SK-N-SH (cell line): ENCODE measurements around the gene ERICH6. TPM values are rescaled to one million over a fixed set of nuclear protein-coding genes. Genes with fewer than 3 reads are reported as not detected.

Experiments
- CTCF ChIA-PET: fragments of 300-600, 350-600 bp; formaldehyde crosslinking; extraction: SDS; loops from one replicate; lab custom pipeline; 2021; lab: Yijun Ruan, JAX
- POLR2A ChIA-PET: fragments of 350-600 bp; sonication (Branson Sonifier 250); formaldehyde crosslinking; extraction: SDS; loops from one replicate; lab custom pipeline; 2020; ENCODE audit warnings: antibody characterized with exemption, inconsistent platforms; lab: Yijun Ruan, JAX
- DNase-seq: peaks from one replicate; pipeline ENCODE4 v3.0.0; 2012
- H2AFZ ChIP-seq: fragments of 200-600 bp; sonication (generic); 2 replicates; pipeline ENCODE4 v1.8.1; 2016; ENCODE audit warnings: antibody characterized with exemption, mild to moderate bottlenecking, low read depth
- H3F3A ChIP-seq: fragments of 200-600 bp; sonication (generic); replicated peaks from 2 replicates; pipeline ENCODE3; 2016; ENCODE audit warnings: antibody characterized with exemption, mild to moderate bottlenecking; ENCODE audit not compliant: insufficient read depth
- H3K27ac ChIP-seq, 2 experiments: fragments of 200-500 bp in 1 of 2; fragments of 200-600 bp in 1 of 2; sonication (Bioruptor generic) in 1 of 2; sonication (generic), shearing (Covaris generic) in 1 of 2; 2 replicates each; pipeline versions ENCODE4 v1.5.1 to v1.6.1; 2014 to 2016; ENCODE audit warnings: low read depth in 2 of 2, inconsistent platforms in 1 of 2, low read length in 1 of 2, mild to moderate bottlenecking in 1 of 2, mixed read lengths in 1 of 2
- H3K27me3 ChIP-seq: fragments of 200-600 bp; sonication (generic), shearing (Covaris generic); 2 replicates; pipeline ENCODE4 v1.6.1; 2016; ENCODE audit warnings: mixed run types; ENCODE audit not compliant: insufficient read depth
- H3K36me3 ChIP-seq, 2 experiments: fragments of 200-500 bp in 1 of 2; fragments of 200-600 bp in 1 of 2; sonication (Bioruptor generic) in 1 of 2; sonication (generic) in 1 of 2; replicated peaks in 1 of 2; 2 replicates each; pipeline versions ENCODE3 to v1.5.1; 2014 to 2016; ENCODE audit warnings: low read length in 1 of 2, mild to moderate bottlenecking in 1 of 2; ENCODE audit not compliant: insufficient read depth in 2 of 2, control insufficient read depth in 1 of 2
- H3K4me1 ChIP-seq, 2 experiments: fragments of 200-500 bp in 1 of 2; fragments of 200-600 bp in 1 of 2; sonication (Bioruptor generic) in 1 of 2; sonication (generic), shearing (Covaris generic) in 1 of 2; 2 replicates each; pipeline versions ENCODE4 v1.5.1 to v1.6.1; 2014 to 2016; ENCODE audit warnings: low read depth in 1 of 2, low read length in 1 of 2, mixed run types in 1 of 2; ENCODE audit not compliant: insufficient read depth in 2 of 2, control insufficient read depth in 1 of 2
- H3K4me2 ChIP-seq: fragments of 200-600 bp; sonication (generic), shearing (Covaris generic); 2 replicates; pipeline ENCODE4 v1.6.1; 2017; ENCODE audit warnings: mixed run types
- H3K4me3 ChIP-seq, 2 experiments: fragments of 200-500 bp in 1 of 2; fragments of 200-600 bp in 1 of 2; sonication (Bioruptor generic) in 1 of 2; sonication (generic), shearing (Covaris generic) in 1 of 2; 2 replicates each; pipeline versions ENCODE4 v1.5.1 to v1.8.1; 2014 to 2016; ENCODE audit warnings: low read depth in 2 of 2, inconsistent platforms in 1 of 2, low read length in 1 of 2, mild to moderate bottlenecking in 1 of 2, mixed read lengths in 1 of 2, moderate library complexity in 1 of 2
- H3K79me2 ChIP-seq: fragments of 200-600 bp; sonication (generic); 2 replicates; pipeline ENCODE4 v1.8.1; 2017; ENCODE audit warnings: mild to moderate bottlenecking; ENCODE audit not compliant: insufficient read depth
- H3K9ac ChIP-seq: fragments of 200-600 bp; sonication (generic); 2 replicates; pipeline ENCODE4 v1.6.1; 2017; ENCODE audit warnings: mixed run types
- H3K9me2 ChIP-seq: fragments of 200-600 bp; sonication (generic); 2 replicates; pipeline ENCODE4 v1.6.1; 2017; ENCODE audit warnings: mixed run types
- H3K9me3 ChIP-seq: fragments of 200-600 bp; sonication (generic); 2 replicates; pipeline ENCODE4 v1.6.1; 2017; ENCODE audit warnings: mixed run types, mild to moderate bottlenecking, moderate library complexity
- H4K20me1 ChIP-seq: fragments of 200-600 bp; sonication (generic); 2 replicates; pipeline ENCODE4 v1.6.1; 2017; ENCODE audit warnings: mild to moderate bottlenecking, mixed run types; ENCODE audit not compliant: insufficient read depth
- ELF1 ChIP-seq: IDR thresholded peaks from 2 replicates; pipeline ENCODE4 v1.4.0; 2012
- EZH2phosphoT487 ChIP-seq: fragments of 200-600 bp; sonication (generic); IDR thresholded peaks from 2 replicates; pipeline ENCODE4 v1.6.1; 2017; ENCODE audit warnings: low read depth, mixed run types, mild to moderate bottlenecking, antibody characterized with exemption, moderate library complexity, borderline replicate concordance
- FOSL2 ChIP-seq: IDR thresholded peaks from 2 replicates; pipeline ENCODE4 v1.4.0; 2012; ENCODE audit warnings: low read depth, mild to moderate bottlenecking, moderate library complexity, borderline replicate concordance
- FOXJ3 ChIP-seq: sonication (generic); formaldehyde crosslinking; IDR thresholded peaks from 2 replicates; pipeline ENCODE4 v1.5.1; 2020; ENCODE audit warnings: mild to moderate bottlenecking, missing genetic modification reagents
- FOXM1 ChIP-seq: IDR thresholded peaks from 2 replicates; pipeline ENCODE4 v1.4.0; 2012; ENCODE audit warnings: low read depth, mild to moderate bottlenecking
- GABPA ChIP-seq: IDR thresholded peaks from 2 replicates; pipeline ENCODE4 v1.4.0; 2012; ENCODE audit warnings: low read depth, mild to moderate bottlenecking
- JUND ChIP-seq: IDR thresholded peaks from 2 replicates; pipeline ENCODE4 v1.4.0; 2012
- MXI1 ChIP-seq: IDR thresholded peaks from 2 replicates; pipeline ENCODE4 v1.6.1; 2012; ENCODE audit warnings: mild to moderate bottlenecking, low read depth, low read length, improper control_type of control experiment
- NFIC ChIP-seq: IDR thresholded peaks from 2 replicates; pipeline ENCODE4 v1.4.0; 2012; ENCODE audit warnings: borderline replicate concordance
- NRF1 ChIP-seq: IDR thresholded peaks from 2 replicates; pipeline ENCODE4 v1.6.1; 2012; ENCODE audit warnings: low read depth, mild to moderate bottlenecking, low read length
- PBX3 ChIP-seq: IDR thresholded peaks from 2 replicates; pipeline ENCODE4; 2012
- RCOR1 ChIP-seq: fragments of 150-350 bp; IDR thresholded peaks from 2 replicates; pipeline ENCODE4 v1.6.1; 2017; ENCODE audit warnings: antibody characterized with exemption, low read length
- RFX5 ChIP-seq: IDR thresholded peaks from 2 replicates; pipeline ENCODE4 v1.6.1; 2012; ENCODE audit warnings: mild to moderate bottlenecking, improper control_type of control experiment, low read length
- RXRA ChIP-seq: IDR thresholded peaks from 2 replicates; pipeline ENCODE4 v1.4.0; 2012; ENCODE audit warnings: low read depth, mild to moderate bottlenecking, borderline replicate concordance
- SIN3A ChIP-seq: IDR thresholded peaks from 2 replicates; pipeline ENCODE4 v1.6.1; 2012; ENCODE audit warnings: low read depth, mild to moderate bottlenecking, low read length, moderate library complexity, borderline replicate concordance
- TAF1 ChIP-seq: IDR thresholded peaks from 2 replicates; pipeline ENCODE4 v1.6.1; 2012; ENCODE audit warnings: low read depth, mild to moderate bottlenecking, low read length, moderate library complexity, borderline replicate concordance
- USF2 ChIP-seq: fragments of 150-350 bp; IDR thresholded peaks from 2 replicates; pipeline ENCODE4 v1.6.1; 2017; ENCODE audit warnings: antibody characterized with exemption, low read length, low read depth, borderline replicate concordance
- YY1 ChIP-seq: IDR thresholded peaks from 2 replicates; pipeline ENCODE4 v1.4.0; 2012; ENCODE audit warnings: low read depth, mild to moderate bottlenecking
- WGBS: methylation state at CpG from one replicate; pipeline ENCODE4 v1.1.6; 2017; ENCODE audit warnings: low lambda C conversion rate; 5-methylcytosine and 5-hydroxymethylcytosine counted together
- polyA plus RNA-seq, 3 experiments: library from polyadenylated mRNA; depleted of rRNA; stranded (reverse); fragments of >200 nt; gene quantifications; 2 replicates each; pipeline ENCODE4 v1.2.3, GENCODE V29; 2012
- TF ChIP-seq, protein P1 (sequence below): fragments of 150-350 bp; IDR thresholded peaks from 2 replicates; pipeline ENCODE4 v1.6.1; 2016; ENCODE audit warnings: mild to moderate bottlenecking, low read depth, low read length
- TF ChIP-seq, protein P2 (sequence below): IDR thresholded peaks from 2 replicates; pipeline ENCODE4 v1.4.0; 2012; ENCODE audit warnings: low read depth, borderline replicate concordance

Gene ERICH6
- polyA plus RNA-seq, 1 of the 3 experiments (the other 2 are of a cell fraction): 0.08 TPM

DNA sequence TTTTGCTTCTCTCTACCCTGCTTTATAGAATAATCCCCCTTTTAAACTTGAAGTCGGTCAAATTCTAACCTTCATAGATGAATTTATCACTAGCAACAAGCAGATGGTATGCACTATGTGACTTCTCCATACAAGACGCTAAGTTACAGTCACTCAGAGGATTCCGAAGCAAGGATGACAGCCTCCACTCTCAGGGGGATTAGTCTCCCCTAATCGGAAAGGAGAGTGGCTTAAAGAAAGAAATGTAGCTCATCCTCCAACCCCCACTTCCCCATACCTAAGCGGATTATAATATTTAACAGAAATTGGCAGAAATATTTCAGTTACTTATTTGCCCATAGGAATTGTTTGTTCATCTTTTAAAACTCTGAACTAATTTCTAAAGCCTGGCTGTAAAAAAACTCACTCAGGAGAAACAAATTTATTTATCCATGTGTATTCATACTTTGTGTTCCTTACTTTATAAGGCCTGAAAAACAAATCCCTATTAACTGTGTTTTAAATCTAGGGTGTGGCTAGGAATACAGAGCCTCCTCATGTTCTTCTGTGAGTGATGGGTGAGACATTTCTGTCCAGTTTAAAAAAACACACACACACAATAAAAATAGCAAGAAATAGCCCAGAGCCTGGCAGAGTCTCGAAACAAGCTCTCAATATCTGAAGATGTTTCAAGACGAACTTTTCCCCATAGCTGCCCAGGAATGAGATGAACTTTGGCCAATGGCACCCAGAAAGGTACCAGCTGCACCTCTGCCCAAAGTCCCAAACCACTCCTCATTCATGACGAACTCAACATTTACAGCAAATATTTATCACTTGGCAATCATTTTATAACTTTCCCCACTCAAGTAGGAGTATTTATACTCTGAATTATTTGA lies 40.6 kb upstream of the ERICH6 start:
- ChIA-PET CTCF (interaction anchor here (1.1 to 2.0 kb wide), 2 partner anchors 14 to 22 kb away, joined by 3 to 10 read pairs; no protein-coding TSS in a partner anchor), POLR2A (no interaction called here)
- Histone ChIP-seq H3K9ac (no peak overlapping the region), H3K36me3 (peaks cover 9 to 17% of the 10 kb centered on the region in 2 experiments), H3K9me2 (no peaks in the 10 kb centered on the region)
- DNase-seq: no peak
- WGBS: 85% methylated on average over 8 of the region's 8 CpGs
- TF ChIP-seq TAF1: no peak
- TF ChIP-seq, protein P1, sequence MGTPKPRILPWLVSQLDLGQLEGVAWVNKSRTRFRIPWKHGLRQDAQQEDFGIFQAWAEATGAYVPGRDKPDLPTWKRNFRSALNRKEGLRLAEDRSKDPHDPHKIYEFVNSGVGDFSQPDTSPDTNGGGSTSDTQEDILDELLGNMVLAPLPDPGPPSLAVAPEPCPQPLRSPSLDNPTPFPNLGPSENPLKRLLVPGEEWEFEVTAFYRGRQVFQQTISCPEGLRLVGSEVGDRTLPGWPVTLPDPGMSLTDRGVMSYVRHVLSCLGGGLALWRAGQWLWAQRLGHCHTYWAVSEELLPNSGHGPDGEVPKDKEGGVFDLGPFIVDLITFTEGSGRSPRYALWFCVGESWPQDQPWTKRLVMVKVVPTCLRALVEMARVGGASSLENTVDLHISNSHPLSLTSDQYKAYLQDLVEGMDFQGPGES: no peak
- no peak for TF ChIP-seq NFIC
- no peak for TF ChIP-seq ELF1
- no peak for TF ChIP-seq JUND
- TF ChIP-seq RFX5: no peak
- TF ChIP-seq GABPA: no peak
- no peak for TF ChIP-seq EZH2phosphoT487
- no peak for TF ChIP-seq RCOR1
- TF ChIP-seq, protein P2, sequence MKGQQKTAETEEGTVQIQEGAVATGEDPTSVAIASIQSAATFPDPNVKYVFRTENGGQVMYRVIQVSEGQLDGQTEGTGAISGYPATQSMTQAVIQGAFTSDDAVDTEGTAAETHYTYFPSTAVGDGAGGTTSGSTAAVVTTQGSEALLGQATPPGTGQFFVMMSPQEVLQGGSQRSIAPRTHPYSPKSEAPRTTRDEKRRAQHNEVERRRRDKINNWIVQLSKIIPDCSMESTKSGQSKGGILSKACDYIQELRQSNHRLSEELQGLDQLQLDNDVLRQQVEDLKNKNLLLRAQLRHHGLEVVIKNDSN: no peak
- no peak for TF ChIP-seq RXRA
- no peak for TF ChIP-seq YY1
- TF ChIP-seq PBX3: no peak
- TF ChIP-seq FOXM1: no peak
- TF ChIP-seq MXI1: no peak
- TF ChIP-seq FOXJ3 (CRISPR knock-in tag): no peak
- no peak for TF ChIP-seq USF2
- no peak for TF ChIP-seq FOSL2
- TF ChIP-seq SIN3A: no peak
- no peak for TF ChIP-seq NRF1
- TF ChIP-seq, all 33 proteins: peak for 0
- H3K9me3 ChIP-seq: no peaks in the 10 kb centered on the region
- no peak overlapping the region for H3K27ac ChIP-seq
- H2AFZ ChIP-seq: no peak overlapping the region
- no peaks in the 10 kb centered on the region for H3K27me3 ChIP-seq
- H4K20me1 ChIP-seq: peaks cover 44% of the 10 kb centered on the region
- peaks cover 2 to 41% of the 10 kb centered on the region in 2 experiments; a peak in 2 of 4 replicates for H3K4me1 ChIP-seq
- peaks cover 75% of the 10 kb centered on the region for H3K79me2 ChIP-seq
- no peak overlapping the region for H3K4me3 ChIP-seq
- H3F3A ChIP-seq: no peaks in the 10 kb centered on the region
- H3K4me2 ChIP-seq: no peak overlapping the region
